MCF 10A (cell line): ENCODE measurements around the gene ID4. TPM values are rescaled to one million over a fixed set of nuclear protein-coding genes. Genes with fewer than 3 reads are reported as not detected.

ENCODE experiments used
- BruUV-seq: library from RNA; stranded (reverse); fragments of 400-500 nt; replicated peaks from 2 replicates; lab custom pipeline; 2021; lab: Mats Ljungman, UMichigan
- CTCF ChIA-PET: fragments of 300-600 bp; sonication (Branson Sonifier 250); formaldehyde crosslinking; extraction: SDS; loops from one replicate; lab custom pipeline; 2021; ENCODE audit warnings: antibody characterized with exemption, inconsistent platforms; lab: Yijun Ruan, JAX
- POLR2A ChIA-PET: fragments of 300-600, 350-650 bp; sonication (Branson Sonifier 250); formaldehyde crosslinking; extraction: SDS; loops from one replicate; lab custom pipeline; 2020; ENCODE audit warnings: antibody characterized with exemption, inconsistent platforms; lab: Yijun Ruan, JAX
- DNase-seq: peaks from one replicate; pipeline ENCODE4 v3.0.0-alpha.2; 2018; ENCODE audit not compliant: unreplicated experiment
- H3K27ac Mint-ChIP-seq: one replicate; pipeline ENCODE4 v1.8.0; 2022; ENCODE audit warnings: mild to moderate bottlenecking, low read depth, mixed read lengths; ENCODE audit not compliant: unreplicated experiment
- H3K27me3 Mint-ChIP-seq: one replicate; pipeline ENCODE4 v1.8.0; 2022; ENCODE audit warnings: mixed read lengths; ENCODE audit not compliant: insufficient read depth, unreplicated experiment
- H3K36me3 Mint-ChIP-seq: one replicate; pipeline ENCODE4 v1.8.0; 2022; ENCODE audit warnings: mild to moderate bottlenecking, moderate library complexity, mixed read lengths; ENCODE audit not compliant: insufficient read depth, unreplicated experiment
- H3K4me1 Mint-ChIP-seq: one replicate; pipeline ENCODE4 v1.8.0; 2022; ENCODE audit warnings: mixed read lengths; ENCODE audit not compliant: insufficient read depth, unreplicated experiment
- H3K4me3 Mint-ChIP-seq: one replicate; pipeline ENCODE4 v1.8.0; 2022; ENCODE audit warnings: mild to moderate bottlenecking, moderate library complexity, mixed read lengths; ENCODE audit not compliant: unreplicated experiment
- H3K9me3 Mint-ChIP-seq: one replicate; pipeline ENCODE4 v1.8.0; 2022; ENCODE audit warnings: mixed read lengths; ENCODE audit not compliant: unreplicated experiment
- CTCF ChIP-seq: fragments of 200-600 bp; IDR thresholded peaks from one replicate; pipeline ENCODE4 v1.8.0; 2022; ENCODE audit warnings: antibody characterized with exemption, mild to moderate bottlenecking; ENCODE audit not compliant: unreplicated experiment
- intact Hi-C: fragments of 100-400 bp; cut with micrococcal nuclease; formaldehyde crosslinking; loops from 2 replicates; pipeline ENCODE4 v1.14.1; 2022
- total RNA-seq: library from RNA; stranded (reverse); gene quantifications from 2 replicates; pipeline ENCODE4 v1.2.3, GENCODE V29; 2022

Gene ID4
- total RNA-seq, 1 experiment from 2014 or later = not detected

- Mint-ChIP-seq H3K27ac (no peak overlapping the region), H3K27me3 (peaks cover 62% of the 10 kb centered on the region), H3K4me3 (no peak overlapping the region), H3K9me3 (no peaks in the 10 kb centered on the region), H3K4me1 (no peaks in the 10 kb centered on the region), H3K36me3 (no peaks in the 10 kb centered on the region)
- intact Hi-C loops = no loop called here
- DNase-seq = no peak
- CTCF ChIA-PET = interaction anchor here (0.7 kb wide), 2 partner anchors 337 to 882 kb away, joined by 3 to 4 read pairs; no protein-coding TSS in a partner anchor
- no peak for TF ChIP-seq CTCF
- BruUV-seq = no TSS peak
- POLR2A ChIA-PET = interaction anchor here (0.6 kb wide), 1 partner anchor 54 kb away, joined by 3 read pairs; no protein-coding TSS in a partner anchor
These were observed 4.0 kb downstream of the ID4 start for GRCh38 chr6:19841181-19841580.

- TF ChIP-seq CTCF = no peak
- H3K9me3 Mint-ChIP-seq = no peaks in the 10 kb centered on the region
- no peak overlapping the region for H3K27ac Mint-ChIP-seq
- no peak for DNase-seq
- no peak overlapping the region for H3K4me3 Mint-ChIP-seq
- no peaks in the 10 kb centered on the region for H3K4me1 Mint-ChIP-seq
- H3K36me3 Mint-ChIP-seq = no peaks in the 10 kb centered on the region
- ChIA-PET CTCF (interaction anchor here (0.6 to 0.8 kb wide), 3 partner anchors 79 to 883 kb away, joined by 3 to 4 read pairs (median 3); no protein-coding TSS in a partner anchor), POLR2A (no interaction called here)
- H3K27me3 Mint-ChIP-seq = peaks cover 53% of the 10 kb centered on the region
- no TSS peak for BruUV-seq
- intact Hi-C loops = no loop called here
These were observed 5.0 kb downstream of the ID4 start for GRCh38 chr6:19842030-19842615.

GRCh38 chr6:19844689-19845088 is 7.5 kb downstream of the ID4 start:
- Mint-ChIP-seq H3K36me3 (no peaks in the 10 kb centered on the region), H3K27ac (no peak overlapping the region), H3K4me3 (no peak overlapping the region), H3K9me3 (no peaks in the 10 kb centered on the region), H3K27me3 (peaks cover 33% of the 10 kb centered on the region), H3K4me1 (no peaks in the 10 kb centered on the region)
- no peak for DNase-seq
- TF ChIP-seq CTCF = no peak
- ChIA-PET POLR2A (interaction anchor here (0.6 kb wide), 1 partner anchor 802 kb away, joined by 3 read pairs; no protein-coding TSS in a partner anchor), CTCF (no interaction called here)
- intact Hi-C loops = no loop called here
- BruUV-seq = no TSS peak

- intact Hi-C loops = no loop called here
- Mint-ChIP-seq H3K27ac (no peak overlapping the region), H3K27me3 (peaks cover 25% of the 10 kb centered on the region), H3K4me1 (no peaks in the 10 kb centered on the region), H3K9me3 (no peaks in the 10 kb centered on the region), H3K36me3 (no peaks in the 10 kb centered on the region), H3K4me3 (no peak overlapping the region)
- POLR2A ChIA-PET = interaction anchor here (0.6 kb wide), 1 partner anchor 803 kb away, joined by 3 read pairs; no protein-coding TSS in a partner anchor
- no peak for DNase-seq
- CTCF ChIA-PET = interaction anchor here (0.6 kb wide), 2 partner anchors 373 to 865 kb away, joined by 3 to 5 read pairs; no protein-coding TSS in a partner anchor
- TF ChIP-seq CTCF = no peak
- no TSS peak for BruUV-seq
These were observed 8.3 kb downstream of the ID4 start for GRCh38 chr6:19845266-19846041.
